Astrocyte of the cerebellum (primary cell): ENCODE measurements around the gene CCL13.

Source experiments
- DNase-seq: peaks from one replicate; pipeline ENCODE4 v3.0.0-alpha.2; 2011; ENCODE audit warnings: low read depth
- H3K4me3 ChIP-seq: 2 replicates; pipeline ENCODE4 v1.5.1; 2011; ENCODE audit warnings: mild to moderate bottlenecking, low read depth, low read length, moderate library complexity
- in situ Hi-C: cut with HindIII; loops from 2 replicates; pipeline ENCODE4 v1.10.0; 2017; ENCODE audit warnings: low sequenced_read_pairs
- TF ChIP-seq, protein P1 (sequence below): IDR thresholded peaks from 2 replicates; pipeline ENCODE4 v1.5.1; 2012; ENCODE audit warnings: low read length, low read depth, moderate library complexity, mild to moderate bottlenecking; ENCODE audit errors: missing control alignments

CCL13 gene

GRCh38 chr17:34354637-34355036 is 1.6 kb upstream of the CCL13 start:
- no peak overlapping the region for H3K4me3 ChIP-seq
- no peak for DNase-seq
- TF ChIP-seq, protein P1, sequence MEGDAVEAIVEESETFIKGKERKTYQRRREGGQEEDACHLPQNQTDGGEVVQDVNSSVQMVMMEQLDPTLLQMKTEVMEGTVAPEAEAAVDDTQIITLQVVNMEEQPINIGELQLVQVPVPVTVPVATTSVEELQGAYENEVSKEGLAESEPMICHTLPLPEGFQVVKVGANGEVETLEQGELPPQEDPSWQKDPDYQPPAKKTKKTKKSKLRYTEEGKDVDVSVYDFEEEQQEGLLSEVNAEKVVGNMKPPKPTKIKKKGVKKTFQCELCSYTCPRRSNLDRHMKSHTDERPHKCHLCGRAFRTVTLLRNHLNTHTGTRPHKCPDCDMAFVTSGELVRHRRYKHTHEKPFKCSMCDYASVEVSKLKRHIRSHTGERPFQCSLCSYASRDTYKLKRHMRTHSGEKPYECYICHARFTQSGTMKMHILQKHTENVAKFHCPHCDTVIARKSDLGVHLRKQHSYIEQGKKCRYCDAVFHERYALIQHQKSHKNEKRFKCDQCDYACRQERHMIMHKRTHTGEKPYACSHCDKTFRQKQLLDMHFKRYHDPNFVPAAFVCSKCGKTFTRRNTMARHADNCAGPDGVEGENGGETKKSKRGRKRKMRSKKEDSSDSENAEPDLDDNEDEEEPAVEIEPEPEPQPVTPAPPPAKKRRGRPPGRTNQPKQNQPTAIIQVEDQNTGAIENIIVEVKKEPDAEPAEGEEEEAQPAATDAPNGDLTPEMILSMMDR = no peak
- in situ Hi-C loops = loop anchor here (5.0 to 25.0 kb wide), 2 partner anchors 32 to 167 kb away; no protein-coding TSS in a partner anchor

GRCh38 chr17:34357398-34357797 is 1.1 kb downstream of the CCL13 start:
- TF ChIP-seq, protein P1 = no peak
- in situ Hi-C loops = loop anchor here (5.0 to 25.0 kb wide), 2 partner anchors 35 to 170 kb away; no protein-coding TSS in a partner anchor
- no peak for DNase-seq
- no peak overlapping the region for H3K4me3 ChIP-seq

DNA sequence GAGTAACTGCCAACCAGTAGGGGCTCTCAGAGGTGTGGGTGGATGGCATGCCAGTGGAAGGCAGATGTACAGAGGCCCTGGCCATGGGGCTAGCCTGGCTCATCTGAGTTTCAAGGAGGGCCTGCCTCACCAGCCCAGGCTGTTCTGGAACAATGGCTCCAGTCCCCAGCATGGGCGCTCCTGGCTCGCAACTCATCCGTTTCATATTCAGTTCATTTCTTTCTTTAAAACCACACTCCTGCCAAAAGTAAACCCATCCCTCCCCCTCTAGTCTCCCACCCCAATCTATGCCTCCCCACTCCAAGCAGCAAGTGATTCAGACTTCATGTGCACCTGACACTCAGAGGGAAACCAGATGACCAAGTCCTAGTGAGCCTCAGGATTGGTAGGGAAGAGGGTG is 2.4 kb downstream of the CCL13 start:
- TF ChIP-seq, protein P1 = no peak
- in situ Hi-C loops = loop anchor here (5.0 to 25.0 kb wide), 2 partner anchors 36 to 171 kb away; no protein-coding TSS in a partner anchor
- DNase-seq = no peak
- H3K4me3 ChIP-seq = no peak overlapping the region

DNA sequence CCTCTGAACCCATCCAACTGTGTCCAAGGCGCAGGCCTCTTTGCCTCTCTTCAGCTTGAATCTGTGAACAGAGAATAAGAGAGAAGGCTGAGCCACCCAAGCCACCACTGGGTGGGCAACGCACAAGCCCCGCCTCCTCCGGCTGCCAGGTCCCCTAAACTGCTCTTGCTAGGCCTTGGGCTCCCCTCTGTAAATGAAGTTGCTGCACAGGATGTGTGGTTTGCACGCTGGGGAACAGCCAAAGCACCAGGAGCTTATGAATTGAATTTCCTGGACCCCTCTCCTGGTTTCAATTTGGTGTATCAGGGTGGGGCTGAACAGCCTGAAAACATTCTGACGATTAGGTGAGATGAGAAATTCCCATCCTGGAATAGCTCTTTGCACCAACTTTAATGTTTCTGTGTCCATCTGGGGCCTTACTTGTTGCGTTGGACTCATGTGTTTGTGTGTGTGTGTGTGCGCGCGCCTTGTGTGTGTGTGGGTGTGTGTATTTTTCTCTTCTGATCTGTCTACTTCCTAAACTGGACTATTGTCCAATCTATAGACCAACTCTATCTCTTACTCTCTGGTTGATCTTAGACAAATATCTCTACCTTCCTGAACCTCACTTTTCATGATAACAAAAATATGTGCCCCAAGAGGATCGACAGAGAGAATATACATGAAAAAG is 4.5 kb downstream of the CCL13 start:
- TF ChIP-seq, protein P1 = no peak
- in situ Hi-C loops = loop anchor here (25.0 kb wide), 1 partner anchor 173 kb away; no protein-coding TSS in a partner anchor
- H3K4me3 ChIP-seq = no peak overlapping the region
- no peak for DNase-seq

DNA sequence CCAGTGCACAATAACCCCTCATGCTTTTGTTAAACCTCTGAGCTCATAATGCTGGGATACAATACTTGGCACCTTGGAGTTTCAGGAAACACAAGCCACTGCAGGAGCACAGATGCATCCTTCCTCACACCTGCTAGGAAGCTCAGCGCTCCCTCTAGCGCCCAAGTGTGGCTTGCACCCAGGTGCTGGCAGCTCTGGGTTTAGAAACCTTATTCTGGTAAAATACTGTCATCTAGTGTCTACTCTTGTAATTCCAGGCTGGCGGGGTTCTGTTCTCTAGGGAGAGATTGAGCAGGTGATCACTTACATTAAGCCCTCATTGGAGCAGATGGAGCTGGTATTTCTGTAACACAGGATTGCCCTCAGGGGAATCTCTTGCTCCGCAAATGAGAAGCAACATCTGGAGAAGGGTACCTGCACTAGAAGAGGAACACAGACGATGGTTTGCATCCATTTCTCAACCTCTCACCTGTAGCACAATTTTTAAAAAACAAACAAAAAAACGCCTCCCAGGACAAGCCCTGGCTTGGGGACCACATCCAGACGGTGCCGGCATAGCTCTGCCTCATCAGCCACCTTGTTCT is 5.3 kb downstream of the CCL13 start:
- peak; percentile 86 for DNase-seq
- TF ChIP-seq, protein P1 = peak; percentile 100
- in situ Hi-C loops = loop anchor here (25.0 kb wide), 1 partner anchor 174 kb away; no protein-coding TSS in a partner anchor
- no peak overlapping the region for H3K4me3 ChIP-seq

- in situ Hi-C loops = loop anchor here (25.0 kb wide), 1 partner anchor 176 kb away; no protein-coding TSS in a partner anchor
- no peak for DNase-seq
- TF ChIP-seq, protein P1 = no peak
- H3K4me3 ChIP-seq = no peak within 1 kb of the TSS
Measured at GRCh38 chr17:34363183-34363661, 6.9 kb downstream of the CCL13 start, which contains the start of gene CCL1. Gene CCL1 (minus strand): TSS chr17:34363233. CDS start chr17:34363161, 72 bp downstream.
